GM06990 (cell line): ENCODE results near the gene HDHD3.

Experiments used
- DNase-seq: peaks from one replicate; pipeline ENCODE4 v3.0.0-alpha.2; 2011; ENCODE audit not compliant: insufficient read length; ENCODE audit errors: extremely low read depth
- H3K27me3 ChIP-seq: replicated peaks from 2 replicates; pipeline ENCODE4 v1.6.0; 2011; ENCODE audit warnings: low read length; ENCODE audit not compliant: control insufficient read depth, insufficient read depth
- H3K36me3 ChIP-seq: 2 replicates; pipeline ENCODE4 v1.5.1; 2011; ENCODE audit warnings: low read length; ENCODE audit not compliant: control insufficient read depth, insufficient read depth
- H3K4me3 ChIP-seq: replicated peaks from 2 replicates; pipeline ENCODE4 v1.5.1; 2011; ENCODE audit warnings: low read depth, mild to moderate bottlenecking, control low read depth, low read length
- CTCF ChIP-seq: IDR thresholded peaks from 2 replicates; pipeline ENCODE4 v1.5.1; 2011; ENCODE audit warnings: low read length, control low read depth, mild to moderate bottlenecking, inconsistent platforms; ENCODE audit not compliant: insufficient read depth, poor library complexity, severe bottlenecking

The HDHD3 gene

GRCh38 chr9:113363336-113363735 is 13.4 kb downstream of the HDHD3 start:
- TF ChIP-seq CTCF, result no peak
- DNase-seq, result no peak

GRCh38 chr9:113361304-113362018 is 15.3 kb downstream of the HDHD3 start:
- no peaks in the 10 kb centered on the region; the same call in 1 of the 2 replicates for H3K27me3 ChIP-seq
- DNase-seq, result no peak
- no peaks in the 10 kb centered on the region for H3K36me3 ChIP-seq
- no peak overlapping the region for H3K4me3 ChIP-seq
- TF ChIP-seq CTCF, result no peak

More at GRCh38 chr9:113363336-113363735, 13.4 kb downstream of the HDHD3 start:
- Histone ChIP-seq H3K27me3 (no peaks in the 10 kb centered on the region; the same call in 1 of the 2 replicates), H3K4me3 (no peak overlapping the region), H3K36me3 (no peaks in the 10 kb centered on the region)

GRCh38 chr9:113360242-113360842 is 16.4 kb downstream of the HDHD3 start:
- Histone ChIP-seq H3K36me3 (no peaks in the 10 kb centered on the region), H3K27me3 (no peaks in the 10 kb centered on the region; the same call in 1 of the 2 replicates), H3K4me3 (no peak overlapping the region)
- no peak for DNase-seq
- TF ChIP-seq CTCF, result no peak

- Histone ChIP-seq H3K36me3 (no peaks in the 10 kb centered on the region), H3K4me3 (no peak overlapping the region), H3K27me3 (no peaks in the 10 kb centered on the region; the same call in 1 of the 2 replicates)
- TF ChIP-seq CTCF, result no peak
- DNase-seq, result no peak
These were observed 17.4 kb downstream of the HDHD3 start for GRCh38 chr9:113359385-113359784.

- DNase-seq, result no peak
- H3K36me3 ChIP-seq, result no peaks in the 10 kb centered on the region
- TF ChIP-seq CTCF, result no peak
- no peaks in the 10 kb centered on the region; the same call in 1 of the 2 replicates for H3K27me3 ChIP-seq
- no peak overlapping the region for H3K4me3 ChIP-seq
These were observed 20.0 kb downstream of the HDHD3 start for GRCh38 chr9:113356686-113357292.
